Calu3 (cell line): ENCODE data around the gene TAF1D. TPM values are rescaled to one million over a fixed set of nuclear protein-coding genes. Genes with fewer than 3 reads are reported as not detected.

Source experiments
- Bru-seq: library from RNA; stranded (reverse); fragments of 400-500 nt; gene quantifications from one replicate; lab custom pipeline; 2021; lab: Mats Ljungman, UMichigan
- BruChase-seq, 2 experiments: library from RNA; stranded (reverse); fragments of 400-500 nt; gene quantifications; one replicate each; lab custom pipeline; 2021; lab: Mats Ljungman, UMichigan
- BruUV-seq: library from RNA; stranded (reverse); fragments of 400-500 nt; replicated peaks from 2 replicates; lab custom pipeline; 2021; lab: Mats Ljungman, UMichigan
- CTCF ChIA-PET: fragments of 300-600 bp; sonication (Branson Sonifier 250); formaldehyde crosslinking; loops from one replicate; lab custom pipeline; 2022; ENCODE audit warnings: antibody characterized with exemption; lab: Charles Lee
- DNase-seq: peaks from one replicate; pipeline ENCODE4 v3.0.0; 2022
- H3K27ac Mint-ChIP-seq: one replicate; pipeline ENCODE4 v1.8.0; 2022; ENCODE audit warnings: mixed read lengths; ENCODE audit not compliant: unreplicated experiment
- H3K27me3 Mint-ChIP-seq: one replicate; pipeline ENCODE4 v1.8.0; 2022; ENCODE audit warnings: mixed read lengths; ENCODE audit not compliant: unreplicated experiment
- H3K36me3 Mint-ChIP-seq: one replicate; pipeline ENCODE4 v1.8.0; 2022; ENCODE audit warnings: mild to moderate bottlenecking, moderate library complexity, mixed read lengths; ENCODE audit not compliant: insufficient read depth, unreplicated experiment
- H3K4me1 Mint-ChIP-seq: one replicate; pipeline ENCODE4 v1.8.0; 2022; ENCODE audit warnings: mild to moderate bottlenecking, low read depth, mixed read lengths; ENCODE audit not compliant: unreplicated experiment
- H3K4me3 Mint-ChIP-seq: one replicate; pipeline ENCODE4 v1.8.0; 2022; ENCODE audit warnings: mild to moderate bottlenecking, low read depth, moderate library complexity, mixed read lengths; ENCODE audit not compliant: unreplicated experiment
- H3K9me3 Mint-ChIP-seq: one replicate; pipeline ENCODE4 v1.8.0; 2022; ENCODE audit warnings: low read depth, mixed read lengths; ENCODE audit not compliant: unreplicated experiment
- intact Hi-C: fragments of 100-400 bp; cut with micrococcal nuclease; formaldehyde crosslinking; loops from one replicate; pipeline ENCODE4 v1.10.0; 2022; ENCODE audit not compliant: unreplicated experiment
- long read RNA-seq: library from polyadenylated mRNA; stranded (forward); transcript quantifications from one replicate; pipeline ENCODE4 v2.0.0, GENCODE V29; 2022
- total RNA-seq: library from RNA; stranded (reverse); gene quantifications from 2 replicates; pipeline ENCODE4 v1.2.3, GENCODE V29; 2022
- TF ChIP-seq, protein P1 (sequence below): fragments of 200-600 bp; IDR thresholded peaks from one replicate; pipeline ENCODE4 v1.8.0; 2022; ENCODE audit warnings: antibody characterized with exemption; ENCODE audit not compliant: unreplicated experiment

The TAF1D gene, protein sequence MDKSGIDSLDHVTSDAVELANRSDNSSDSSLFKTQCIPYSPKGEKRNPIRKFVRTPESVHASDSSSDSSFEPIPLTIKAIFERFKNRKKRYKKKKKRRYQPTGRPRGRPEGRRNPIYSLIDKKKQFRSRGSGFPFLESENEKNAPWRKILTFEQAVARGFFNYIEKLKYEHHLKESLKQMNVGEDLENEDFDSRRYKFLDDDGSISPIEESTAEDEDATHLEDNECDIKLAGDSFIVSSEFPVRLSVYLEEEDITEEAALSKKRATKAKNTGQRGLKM
- total RNA-seq (98.9 and 107 TPM in 2 replicates), Bru-seq, nascent RNA (percentile 99 among the genes with signal in this experiment), BruChase-seq, experiment 1, labeled RNA remaining after a 6-hour chase (percentile 91 among the genes with signal in this experiment), BruChase-seq, experiment 2, labeled RNA remaining after a 2-hour chase (percentile 97 among the genes with signal in this experiment)
- long read RNA-seq, partial matches to known transcripts = 4 of 16 reads
- long read RNA-seq, other reads (novel, unspliced or antisense) = 8 of 16 reads

DNA sequence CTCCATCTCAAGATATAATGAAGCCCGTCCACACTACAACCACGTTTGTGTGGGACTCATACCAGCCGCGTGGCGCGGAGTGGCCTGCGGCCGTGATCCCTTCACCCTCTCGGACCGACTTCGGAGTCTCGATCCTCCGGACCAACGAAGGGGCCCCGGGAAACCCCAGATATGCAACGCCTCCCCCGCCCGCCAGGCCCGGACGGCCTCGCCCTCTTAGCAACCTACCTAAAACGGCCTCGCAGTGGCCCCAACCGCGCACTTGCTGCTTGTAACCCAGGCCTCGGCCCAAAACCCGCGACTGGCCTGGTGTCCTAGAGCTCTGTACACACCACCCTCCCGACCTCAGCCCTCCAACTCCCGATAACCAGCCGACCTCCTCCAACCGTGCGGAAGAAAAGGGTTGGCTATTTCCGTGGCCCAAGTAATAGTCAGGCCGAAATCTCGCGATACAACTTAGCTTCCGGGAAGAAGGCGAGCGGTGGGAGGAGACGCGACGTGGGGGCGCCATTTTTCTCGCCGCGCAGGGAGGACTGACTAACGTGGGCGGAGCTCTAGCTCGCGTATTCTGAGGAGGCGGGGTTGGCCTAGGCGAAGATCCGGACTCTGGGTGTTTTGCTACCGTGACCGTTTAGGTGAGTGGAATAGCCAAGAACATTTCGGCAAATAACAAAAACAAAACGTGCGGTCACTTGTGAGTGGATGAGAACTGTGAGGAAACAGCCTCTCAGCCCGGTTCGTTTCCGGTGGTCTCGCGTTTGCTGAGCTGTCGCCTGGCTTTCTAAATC lies at the start of gene TAF1D, which contains the start of gene C11orf54:
TSS of gene TAF1D (minus strand) at position 402 of the 788 bp plus-strand sequence. CDS start 2,191 bp downstream, outside the sequence.
TSS of gene C11orf54 (plus strand) at position 579 of the 788 bp plus-strand sequence. CDS start 5,722 bp downstream, outside the sequence.
- Mint-ChIP-seq H3K4me1 (peaks cover 25% of the 10 kb centered on the region), H3K9me3 (no peaks in the 10 kb centered on the region), H3K27ac (peak within 1 kb of the TSS; percentile 99), H3K36me3 (peaks cover 62% of the 10 kb centered on the region), H3K27me3 (no peaks in the 10 kb centered on the region), H3K4me3 (peak within 1 kb of the TSS; percentile 96)
- DNase-seq = peak; percentile 92
- TSS peak; percentile 58 for BruUV-seq
- CTCF ChIA-PET = interaction anchor here (0.6 to 2.5 kb wide), 2 partner anchors 41 to 43 kb away, joined by 4 to 9 read pairs; partner anchors contain the start of gene MED17
- TF ChIP-seq, protein P1, sequence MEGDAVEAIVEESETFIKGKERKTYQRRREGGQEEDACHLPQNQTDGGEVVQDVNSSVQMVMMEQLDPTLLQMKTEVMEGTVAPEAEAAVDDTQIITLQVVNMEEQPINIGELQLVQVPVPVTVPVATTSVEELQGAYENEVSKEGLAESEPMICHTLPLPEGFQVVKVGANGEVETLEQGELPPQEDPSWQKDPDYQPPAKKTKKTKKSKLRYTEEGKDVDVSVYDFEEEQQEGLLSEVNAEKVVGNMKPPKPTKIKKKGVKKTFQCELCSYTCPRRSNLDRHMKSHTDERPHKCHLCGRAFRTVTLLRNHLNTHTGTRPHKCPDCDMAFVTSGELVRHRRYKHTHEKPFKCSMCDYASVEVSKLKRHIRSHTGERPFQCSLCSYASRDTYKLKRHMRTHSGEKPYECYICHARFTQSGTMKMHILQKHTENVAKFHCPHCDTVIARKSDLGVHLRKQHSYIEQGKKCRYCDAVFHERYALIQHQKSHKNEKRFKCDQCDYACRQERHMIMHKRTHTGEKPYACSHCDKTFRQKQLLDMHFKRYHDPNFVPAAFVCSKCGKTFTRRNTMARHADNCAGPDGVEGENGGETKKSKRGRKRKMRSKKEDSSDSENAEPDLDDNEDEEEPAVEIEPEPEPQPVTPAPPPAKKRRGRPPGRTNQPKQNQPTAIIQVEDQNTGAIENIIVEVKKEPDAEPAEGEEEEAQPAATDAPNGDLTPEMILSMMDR = no peak
- intact Hi-C loops = loop anchor here (2.0 kb wide), 1 partner anchor 44 kb away; the partner anchor contains the start of gene MED17

DNA sequence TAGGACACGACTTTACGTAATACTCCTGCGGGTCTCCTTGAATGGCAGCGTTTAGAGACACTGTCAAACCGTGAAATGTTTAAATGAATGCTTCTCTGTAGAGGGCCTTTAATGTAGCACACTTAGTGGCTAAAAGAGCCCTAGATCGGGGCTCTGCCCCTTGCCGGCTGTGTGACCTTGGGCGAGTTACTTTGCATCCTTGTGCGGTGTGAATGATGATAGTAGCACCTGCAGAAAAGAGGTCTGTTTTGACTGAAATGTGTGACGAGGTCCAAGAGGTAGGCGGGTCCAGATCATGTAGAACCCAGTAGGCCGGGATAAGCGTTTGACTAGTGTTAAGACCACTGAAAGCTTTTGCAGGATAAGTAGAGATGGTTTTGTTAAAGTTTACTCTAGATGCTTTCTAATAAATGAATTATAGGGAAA lies 43.7 kb upstream of the TAF1D start:
- H3K4me3 Mint-ChIP-seq = peak overlapping the region; percentile 87
- CTCF ChIA-PET = no interaction called here
- peaks cover 17% of the 10 kb centered on the region for H3K4me1 Mint-ChIP-seq

DNA sequence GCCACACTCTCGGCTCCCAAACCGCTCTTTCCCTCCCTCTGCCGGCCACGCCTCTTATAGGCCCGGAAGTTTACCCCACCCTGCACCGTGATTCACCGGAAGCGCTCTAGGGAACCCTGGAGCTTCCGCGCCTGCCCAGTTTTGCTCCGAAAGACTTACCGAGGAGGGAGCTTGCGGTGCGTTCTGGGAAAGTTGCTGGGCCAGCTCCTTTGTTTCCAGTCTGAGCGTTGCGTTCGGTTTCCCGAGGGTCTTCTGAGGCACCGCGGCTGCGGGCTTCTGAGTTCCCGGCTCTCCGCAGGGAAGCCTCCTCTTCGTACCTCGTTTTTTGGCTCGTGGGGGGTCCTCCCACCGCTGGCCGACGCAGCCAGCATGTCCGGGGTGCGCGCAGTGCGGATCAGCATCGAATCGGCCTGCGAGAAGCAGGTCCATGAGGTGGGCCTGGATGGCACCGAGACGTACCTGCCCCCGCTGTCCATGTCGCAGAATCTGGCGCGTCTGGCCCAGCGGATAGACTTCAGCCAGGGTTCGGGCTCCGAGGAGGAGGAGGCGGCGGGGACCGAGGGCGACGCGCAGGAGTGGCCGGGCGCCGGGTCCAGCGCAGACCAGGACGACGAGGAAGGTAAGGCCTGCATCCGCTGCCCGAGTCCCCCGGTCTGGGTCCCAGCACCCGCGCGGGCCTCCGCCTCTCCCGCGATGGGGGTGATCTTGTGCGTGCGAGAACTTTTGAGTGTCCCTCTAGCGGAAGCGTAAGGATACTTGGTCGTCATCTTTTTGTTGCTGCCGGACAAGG lies 43.0 kb upstream of the TAF1D start, which contains the start of gene MED17:
TSS of gene MED17 (plus strand) at position 138 of the 790 bp plus-strand sequence. CDS start at position 370, 232 bp downstream.
- intact Hi-C loops = loop anchor here (2.0 kb wide), 1 partner anchor 44 kb away; the partner anchor contains the start of genes C11orf54 and TAF1D
- TF ChIP-seq, protein P1 = no peak
- Mint-ChIP-seq H3K9me3 (no peaks in the 10 kb centered on the region), H3K4me1 (peaks cover 17% of the 10 kb centered on the region), H3K27me3 (no peaks in the 10 kb centered on the region), H3K27ac (peak within 1 kb of the TSS; percentile 76), H3K36me3 (peaks cover 36% of the 10 kb centered on the region), H3K4me3 (peak within 1 kb of the TSS; percentile 87)
- no TSS peak for BruUV-seq
- CTCF ChIA-PET = interaction anchor here (0.8 to 1.1 kb wide), 3 partner anchors 21 to 752 kb away, joined by 3 to 9 read pairs (median 3); partner anchors contain the start of genes C11orf54 and TAF1D
- peak; percentile 86 for DNase-seq

More for the DNA sequence above, 43.7 kb upstream of the TAF1D start:
- intact Hi-C loops = loop anchor here (2.0 kb wide), 1 partner anchor 44 kb away; the partner anchor contains the start of genes C11orf54 and TAF1D
- DNase-seq = no peak
- H3K27me3 Mint-ChIP-seq = no peaks in the 10 kb centered on the region
- H3K36me3 Mint-ChIP-seq = peaks cover 36% of the 10 kb centered on the region
- H3K27ac Mint-ChIP-seq = peak overlapping the region; percentile 76
- H3K9me3 Mint-ChIP-seq = no peaks in the 10 kb centered on the region
- TF ChIP-seq, protein P1 = no peak
- TSS peak; percentile 49 for BruUV-seq
